ENCODE measurements around the gene NT5DC4.

DNA sequence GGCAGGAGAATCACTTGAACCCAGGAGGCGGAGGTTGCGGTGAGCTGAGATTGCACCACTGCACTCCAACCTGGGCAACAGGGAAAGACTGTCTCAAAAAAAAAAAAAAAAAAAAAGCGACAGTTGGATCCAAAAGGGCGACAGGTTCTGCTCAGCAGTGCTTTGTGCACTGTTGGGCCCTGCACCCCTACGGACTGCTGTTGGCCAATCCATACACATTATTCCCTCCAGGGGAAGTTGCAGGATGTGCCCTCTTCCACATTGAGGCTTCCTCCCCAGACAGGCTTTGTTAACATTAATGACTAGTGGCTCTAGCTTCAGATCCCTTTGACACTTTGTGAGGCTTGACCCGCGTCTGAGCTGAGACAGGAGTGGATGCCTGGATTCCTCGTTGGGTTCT, 9.4 kb downstream of the NT5DC4 start:
- TF ChIP-seq EP300 (IDR thresholded peaks at IDR 0.05) (no peak), CTCF (IDR thresholded peaks at IDR 0.05) (no peak), POLR2A (IDR thresholded peaks at IDR 0.05) (no peak), POLR2AphosphoS5 (IDR thresholded peaks at IDR 0.05) (no peak)

Data from gastroesophageal sphincter (tissue), 3 donors.